ENCODE data around the gene SYTL1.
A peak's percentile ranks its signal among the peaks of the same experiment; 100 is the strongest.

SYTL1 gene

DNA sequence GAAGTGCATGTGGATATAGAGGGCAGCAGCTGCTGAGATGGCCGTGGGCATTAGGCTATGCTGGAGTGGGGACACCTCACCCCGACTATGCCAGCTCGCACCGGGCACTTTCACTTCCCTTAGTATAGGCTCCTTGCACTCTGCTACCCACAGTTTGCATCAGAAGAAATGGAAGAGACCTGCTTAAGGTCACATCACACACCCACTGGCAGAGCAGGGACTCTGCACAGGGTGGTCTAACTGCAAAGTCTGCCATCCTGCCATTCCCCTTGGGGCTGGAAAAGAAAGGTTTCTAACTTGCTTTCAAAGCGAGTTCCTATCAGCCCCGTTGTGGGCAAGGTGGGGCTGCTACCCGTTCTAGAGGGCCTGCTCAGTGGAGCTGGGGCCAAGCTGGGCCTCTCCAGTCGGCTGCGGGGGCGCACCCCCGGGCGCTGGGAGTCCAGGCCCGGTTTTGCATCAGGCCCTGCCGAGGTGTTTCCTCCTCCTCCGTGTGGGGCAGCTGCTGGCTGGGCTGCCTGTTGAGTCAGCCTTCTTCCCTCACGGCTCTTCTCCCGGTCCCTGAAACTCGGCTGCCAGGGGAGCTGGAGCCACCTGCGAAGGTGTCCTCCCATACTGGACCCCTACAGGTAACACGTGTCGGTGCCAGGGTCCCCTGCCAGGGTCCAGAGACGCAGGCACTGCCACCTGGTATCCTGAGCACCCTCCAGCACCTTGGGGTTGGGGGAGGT lies at the start of gene SYTL1:
TSS of gene SYTL1 (plus strand) at position 498 of the 728 bp plus-strand sequence. CDS start 3,313 bp downstream, outside the sequence.
- peaks cover 6% of the 10 kb centered on the region for H3K36me3 ChIP-seq (ENCODE audit: insufficient read depth, low read length)
- H3K4me2 ChIP-seq (ENCODE audit: insufficient read depth, low read length), result no peak within 1 kb of the TSS
- H3K4me3 ChIP-seq (ENCODE audit: low read depth in 1 of 2, low read length in 2 of 2), result no peak within 1 kb of the TSS
- ATAC-seq (ENCODE audit: insufficient read depth, low read depth) (peak; percentile 68), DNase-seq (peak; percentile 62)
- no peaks in the 10 kb centered on the region for H3K9me3 ChIP-seq (ENCODE audit: insufficient read depth, low read length, severe bottlenecking)
- H3K27ac ChIP-seq (ENCODE audit: low read length), result no peak within 1 kb of the TSS
- H3K4me1 ChIP-seq (ENCODE audit: insufficient read depth, low read length), result peaks cover 9% of the 10 kb centered on the region
- no peaks in the 10 kb centered on the region for H4K20me1 ChIP-seq (ENCODE audit: insufficient read depth, low read length)
- H3K9ac ChIP-seq (ENCODE audit: low read depth, low read length), result no peak within 1 kb of the TSS
- no peak for TF ChIP-seq CTCF (IDR thresholded peaks at IDR 0.05; ENCODE audit: borderline replicate concordance, extremely low read depth, low read length, poor library complexity, severe bottlenecking)
- no peak for TF ChIP-seq EZH2 (IDR thresholded peaks at IDR 0.05; ENCODE audit: borderline replicate concordance, low read depth, low read length, severe bottlenecking)
- no peaks in the 10 kb centered on the region for H3K27me3 ChIP-seq (ENCODE audit: insufficient read depth, low read length, poor library complexity)
- no peak within 1 kb of the TSS for H2AFZ ChIP-seq (ENCODE audit: low read depth, low read length)
- H3K79me2 ChIP-seq (ENCODE audit: insufficient read depth, low read length), result no peaks in the 10 kb centered on the region

DNA sequence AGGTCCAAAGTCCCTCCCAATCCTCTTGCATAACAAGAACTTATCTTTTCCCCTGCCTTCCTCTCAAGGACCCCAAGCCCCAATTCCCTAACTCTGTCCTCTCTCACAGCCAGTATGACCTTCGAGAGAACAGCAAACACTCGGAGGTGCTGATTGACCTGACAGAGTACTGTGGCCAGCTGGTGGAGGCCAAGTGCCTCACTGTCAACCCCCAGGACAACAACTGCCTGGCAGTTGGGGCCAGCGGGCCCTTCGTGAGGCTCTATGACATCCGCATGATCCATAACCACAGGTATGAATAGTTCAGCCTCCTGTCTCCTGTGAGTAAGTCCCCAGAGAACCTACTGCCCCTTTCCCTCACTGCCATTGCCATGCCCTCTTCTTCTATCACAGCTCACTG lies 49.7 kb upstream of the SYTL1 start:
- no peak overlapping the region for H2AFZ ChIP-seq (ENCODE audit: low read depth, low read length)
- no peaks in the 10 kb centered on the region for H3K9me3 ChIP-seq (ENCODE audit: insufficient read depth, low read length, severe bottlenecking)
- peaks cover 55% of the 10 kb centered on the region for H3K36me3 ChIP-seq (ENCODE audit: insufficient read depth, low read length)
- H4K20me1 ChIP-seq (ENCODE audit: insufficient read depth, low read length), result peaks cover 4% of the 10 kb centered on the region; the same call in 1 of the 2 replicates
- H3K79me2 ChIP-seq (ENCODE audit: insufficient read depth, low read length), result no peaks in the 10 kb centered on the region
- DNase-seq (no peak), ATAC-seq (ENCODE audit: insufficient read depth, low read depth) (no peak)
- no peak overlapping the region for H3K27ac ChIP-seq (ENCODE audit: low read length)
- no peaks in the 10 kb centered on the region for H3K27me3 ChIP-seq (ENCODE audit: insufficient read depth, low read length, poor library complexity)
- H3K4me1 ChIP-seq (ENCODE audit: insufficient read depth, low read length), result no peaks in the 10 kb centered on the region
- no peak overlapping the region for H3K9ac ChIP-seq (ENCODE audit: low read depth, low read length)
- TF ChIP-seq EZH2 (IDR thresholded peaks at IDR 0.05; ENCODE audit: borderline replicate concordance, low read depth, low read length, severe bottlenecking) (no peak), CTCF (IDR thresholded peaks at IDR 0.05; ENCODE audit: borderline replicate concordance, extremely low read depth, low read length, poor library complexity, severe bottlenecking) (no peak)
- H3K4me2 ChIP-seq (ENCODE audit: insufficient read depth, low read length), result no peak overlapping the region
- H3K4me3 ChIP-seq (ENCODE audit: low read depth in 1 of 2, low read length in 2 of 2), result no peak overlapping the region

DNA sequence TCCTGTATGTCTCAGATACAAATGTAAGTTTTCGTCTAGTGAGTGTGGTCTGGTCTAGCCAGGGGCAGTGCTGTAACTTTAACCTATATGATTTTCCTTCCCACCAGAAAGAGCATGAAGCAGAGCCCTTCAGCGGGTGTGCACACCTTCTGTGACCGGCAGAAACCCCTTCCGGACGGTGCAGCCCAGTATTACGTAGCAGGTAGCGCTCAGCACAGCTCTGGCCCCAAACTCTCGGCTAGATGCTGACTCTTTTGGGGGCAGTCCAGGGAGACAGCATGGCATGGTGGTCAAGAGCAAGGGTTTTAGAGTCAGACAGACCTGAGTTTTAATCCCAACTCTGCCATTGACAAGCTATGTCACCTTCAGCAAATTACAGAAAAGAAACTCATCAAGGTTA lies 47.9 kb upstream of the SYTL1 start:
- peaks cover 5% of the 10 kb centered on the region; the same call in 1 of the 2 replicates for H4K20me1 ChIP-seq (ENCODE audit: insufficient read depth, low read length)
- no peaks in the 10 kb centered on the region for H3K79me2 ChIP-seq (ENCODE audit: insufficient read depth, low read length)
- no peaks in the 10 kb centered on the region for H3K9me3 ChIP-seq (ENCODE audit: insufficient read depth, low read length, severe bottlenecking)
- H3K27me3 ChIP-seq (ENCODE audit: insufficient read depth, low read length, poor library complexity), result no peaks in the 10 kb centered on the region
- TF ChIP-seq EZH2 (IDR thresholded peaks at IDR 0.05; ENCODE audit: borderline replicate concordance, low read depth, low read length, severe bottlenecking), result no peak
- ATAC-seq (ENCODE audit: insufficient read depth, low read depth), result no peak
- no peak overlapping the region for H3K4me3 ChIP-seq (ENCODE audit: low read depth in 1 of 2, low read length in 2 of 2)
- H3K9ac ChIP-seq (ENCODE audit: low read depth, low read length), result no peak overlapping the region
- no peak overlapping the region for H3K27ac ChIP-seq (ENCODE audit: low read length)
- H3K36me3 ChIP-seq (ENCODE audit: insufficient read depth, low read length), result peaks cover 64% of the 10 kb centered on the region
- no peak for DNase-seq
- no peaks in the 10 kb centered on the region for H3K4me1 ChIP-seq (ENCODE audit: insufficient read depth, low read length)
- no peak overlapping the region for H2AFZ ChIP-seq (ENCODE audit: low read depth, low read length)
- no peak overlapping the region for H3K4me2 ChIP-seq (ENCODE audit: insufficient read depth, low read length)

DNA sequence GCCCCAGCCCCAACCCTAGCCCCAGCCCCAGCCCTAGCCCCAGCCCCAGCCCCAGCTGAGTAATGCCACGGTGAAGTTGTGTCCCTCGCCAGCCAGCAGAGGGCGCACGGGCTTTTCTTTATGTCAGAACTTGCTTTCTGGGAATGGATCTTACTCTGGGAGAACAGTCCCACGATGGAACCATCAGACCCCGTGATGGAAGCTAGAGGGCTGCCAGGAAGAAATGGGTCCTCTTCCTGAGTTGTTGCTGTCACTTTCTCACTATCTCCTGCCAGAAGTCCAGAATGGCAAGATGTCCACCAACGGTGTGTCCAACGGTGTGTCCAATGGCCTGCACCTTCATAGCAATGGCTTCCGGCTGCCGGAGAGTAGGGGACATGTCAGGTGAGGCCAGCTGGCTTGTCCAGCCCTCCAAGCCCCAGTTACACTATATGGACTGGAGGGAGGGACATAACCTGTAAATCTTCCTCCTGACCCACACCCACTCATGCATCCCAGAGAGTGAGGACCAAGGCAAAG lies 45.0 kb upstream of the SYTL1 start:
- Histone ChIP-seq H2AFZ (ENCODE audit: low read depth, low read length) (no peak overlapping the region), H3K79me2 (ENCODE audit: insufficient read depth, low read length) (no peaks in the 10 kb centered on the region), H3K27ac (ENCODE audit: low read length) (0 out of 2 replicates have a peak overlapping the region, but pooled peaks have one; percentile 11), H3K9me3 (ENCODE audit: insufficient read depth, low read length, severe bottlenecking) (no peaks in the 10 kb centered on the region), H3K4me1 (ENCODE audit: insufficient read depth, low read length) (no peaks in the 10 kb centered on the region), H3K27me3 (ENCODE audit: insufficient read depth, low read length, poor library complexity) (no peaks in the 10 kb centered on the region), H3K4me2 (ENCODE audit: insufficient read depth, low read length) (no peak overlapping the region), H3K9ac (ENCODE audit: low read depth, low read length) (no peak overlapping the region), H3K4me3 (ENCODE audit: low read depth in 1 of 2, low read length in 2 of 2) (no peak overlapping the region), H4K20me1 (ENCODE audit: insufficient read depth, low read length) (peaks cover 10% of the 10 kb centered on the region; the same call in 1 of the 2 replicates), H3K36me3 (ENCODE audit: insufficient read depth, low read length) (peaks cover 75% of the 10 kb centered on the region)
- DNase-seq, result peak; percentile 70
- TF ChIP-seq CTCF (IDR thresholded peaks at IDR 0.05; ENCODE audit: borderline replicate concordance, extremely low read depth, low read length, poor library complexity, severe bottlenecking) (peak; percentile 72), EZH2 (IDR thresholded peaks at IDR 0.05; ENCODE audit: borderline replicate concordance, low read depth, low read length, severe bottlenecking) (no peak)
- ATAC-seq (ENCODE audit: insufficient read depth, low read depth), result peak; percentile 75
